B cell (primary cell): ENCODE data around the gene AMTN. TPM values are rescaled to one million over a fixed set of nuclear protein-coding genes. Genes with fewer than 3 reads are reported as not detected.

ENCODE experiments used
- ATAC-seq: fragments of 200-7000 bp; cut with Tn5 transposase; one replicate; pipeline ENCODE4 v1.10.0; 2021; ENCODE audit warnings: low read depth, mild to moderate bottlenecking, moderate number of reproducible peaks, moderate library complexity
- CTCF ChIA-PET: fragments of 350-600 bp; sonication (Branson Sonifier 250); formaldehyde crosslinking; loops from one replicate; lab custom pipeline; 2021; ENCODE audit warnings: antibody characterized with exemption, inconsistent platforms; lab: Charles Lee
- POLR2A ChIA-PET: fragments of 350-600 bp; sonication (Branson Sonifier 250); formaldehyde crosslinking; loops from one replicate; lab custom pipeline; 2021; ENCODE audit warnings: antibody characterized with exemption; lab: Charles Lee
- DNase-seq: peaks from one replicate; pipeline ENCODE4 v3.0.0; 2013
- H2AFZ ChIP-seq: 2 replicates; pipeline ENCODE4 v1.6.1; 2012; ENCODE audit warnings: mild to moderate bottlenecking, low read depth, low read length; ENCODE audit not compliant: insufficient read depth, poor library complexity, severe bottlenecking
- H3K27ac ChIP-seq, 2 donors: 1 replicate in 1 of 2; 2 replicates in 1 of 2; pipeline ENCODE4 v1.5.1; 2012 to 2013; ENCODE audit warnings: low read length in 2 of 2, mild to moderate bottlenecking in 2 of 2, moderate library complexity in 1 of 2
- H3K27me3 ChIP-seq, 4 experiments: fragments of 200-600 bp in 1 of 4; sonication (generic) in 1 of 4; replicated peaks in 1 of 4; 1 replicate in 2 of 4; 2 replicates in 2 of 4; pipeline versions ENCODE4 v1.6.1 to v1.7.0; 2013 to 2016; ENCODE audit warnings: low read length in 3 of 4, mild to moderate bottlenecking in 2 of 4, mixed read lengths in 1 of 4, moderate library complexity in 1 of 4; ENCODE audit not compliant: insufficient read depth in 4 of 4, control insufficient read depth in 3 of 4; ENCODE audit errors: control extremely low read depth in 1 of 4
- H3K36me3 ChIP-seq, 2 experiments: replicated peaks in 1 of 2; 1 replicate in 1 of 2; 2 replicates in 1 of 2; pipeline versions ENCODE4 v1.6.1 to v1.7.1; 2013; ENCODE audit warnings: low read length in 1 of 2; ENCODE audit not compliant: insufficient read depth in 2 of 2, control insufficient read depth in 1 of 2; ENCODE audit errors: control extremely low read depth in 1 of 2, extremely low read depth in 1 of 2
- H3K4me1 ChIP-seq, 2 donors: fragments of 200-600 bp in 1 of 2; sonication (generic) in 1 of 2; 1 replicate in 1 of 2; 2 replicates in 1 of 2; pipeline versions ENCODE4 v1.5.1 to v1.6.1; 2013 to 2017; ENCODE audit warnings: low read length in 2 of 2; ENCODE audit not compliant: control insufficient read depth in 2 of 2, insufficient read depth in 2 of 2
- H3K4me2 ChIP-seq: replicated peaks from 2 replicates; pipeline ENCODE3; 2012; ENCODE audit warnings: mild to moderate bottlenecking, low read depth, low read length; ENCODE audit not compliant: poor library complexity, severe bottlenecking
- H3K4me3 ChIP-seq, 5 experiments: fragments of 200-600 bp in 1 of 5; sonication (generic) in 1 of 5; 1 replicate in 3 of 5; 2 replicates in 2 of 5; pipeline versions ENCODE4 v1.5.1 to v1.7.0; 2011 to 2016; ENCODE audit warnings: low read length in 4 of 5, mild to moderate bottlenecking in 4 of 5, low read depth in 2 of 5, control low read depth in 1 of 5, moderate library complexity in 1 of 5; ENCODE audit not compliant: insufficient read depth in 1 of 5; ENCODE audit errors: control extremely low read depth in 1 of 5, extremely low read depth in 1 of 5
- H3K79me2 ChIP-seq: fragments of 200-600 bp; sonication (generic); one replicate; pipeline ENCODE4 v1.6.0; 2016; ENCODE audit warnings: low read length; ENCODE audit not compliant: control insufficient read depth, insufficient read depth
- H3K9ac ChIP-seq: fragments of 200-600 bp; sonication (generic); 2 replicates; pipeline ENCODE4 v1.6.1; 2017; ENCODE audit warnings: mild to moderate bottlenecking, low read length, moderate library complexity
- H3K9me3 ChIP-seq, 3 donors: one replicate each; pipeline versions ENCODE4 v1.6.1 to v1.7.1; 2013; ENCODE audit warnings: low read length in 2 of 3; ENCODE audit not compliant: control insufficient read depth in 2 of 3, insufficient read depth in 1 of 3; ENCODE audit errors: control extremely low read depth in 1 of 3
- H4K20me1 ChIP-seq: 2 replicates; pipeline ENCODE4 v1.6.0; 2012; ENCODE audit warnings: mild to moderate bottlenecking, low read length; ENCODE audit not compliant: insufficient read depth, control insufficient read depth, poor library complexity, severe bottlenecking
- H3K27ac Mint-ChIP-seq: one replicate; pipeline ENCODE4 v1.8.0; 2021; ENCODE audit warnings: mixed read lengths
- H3K27me3 Mint-ChIP-seq: one replicate; pipeline ENCODE4 v1.8.0; 2021; ENCODE audit warnings: mixed read lengths
- H3K4me1 Mint-ChIP-seq: one replicate; pipeline ENCODE4 v1.8.0; 2021; ENCODE audit warnings: mixed read lengths
- H3K4me3 Mint-ChIP-seq: one replicate; pipeline ENCODE4 v1.8.0; 2021; ENCODE audit warnings: mixed read lengths
- H3K9me3 Mint-ChIP-seq: one replicate; pipeline ENCODE4 v1.8.0; 2022; ENCODE audit warnings: mixed read lengths; ENCODE audit not compliant: insufficient read depth
- EZH2 ChIP-seq: IDR thresholded peaks from 2 replicates; pipeline ENCODE4 v1.6.1; 2012; ENCODE audit warnings: borderline replicate concordance, low read depth, mild to moderate bottlenecking, moderate library complexity, low read length; ENCODE audit not compliant: insufficient read depth, poor library complexity, severe bottlenecking
- WGBS: methylation state at CpG from one replicate; pipeline ENCODE4 v1.1.5; 2013; ENCODE audit warnings: missing lambda C conversion rate; ENCODE audit not compliant: insufficient coverage; 5-methylcytosine and 5-hydroxymethylcytosine counted together
- intact Hi-C: fragments of 100-400 bp; cut with micrococcal nuclease; formaldehyde crosslinking; loops from one replicate; pipeline ENCODE4 v1.10.0; 2022
- polyA plus RNA-seq: library from polyadenylated mRNA; depleted of rRNA; stranded (reverse); fragments of >200 nt; gene quantifications from 2 replicates; pipeline ENCODE4 v1.2.3, GENCODE V29; 2012
- total RNA-seq, 2 donors: library from RNA; stranded (reverse); fragments of 120-200 nt in 1 of 2; gene quantifications; 1 replicate in 1 of 2; 2 replicates in 1 of 2; pipeline versions ENCODE4 v1.2.3 to v1.2.4, GENCODE V29; 2013 to 2022
- TF ChIP-seq, protein P1 (sequence below): fragments of 200-600 bp; IDR thresholded peaks from one replicate; pipeline ENCODE4 v1.8.0; 2022; ENCODE audit warnings: antibody characterized with exemption, mild to moderate bottlenecking

Gene AMTN
- total and polyA plus RNA-seq, 2 donors (not counting 1 experiment from before 2014, with no cell fraction given) = not detected

DNA sequence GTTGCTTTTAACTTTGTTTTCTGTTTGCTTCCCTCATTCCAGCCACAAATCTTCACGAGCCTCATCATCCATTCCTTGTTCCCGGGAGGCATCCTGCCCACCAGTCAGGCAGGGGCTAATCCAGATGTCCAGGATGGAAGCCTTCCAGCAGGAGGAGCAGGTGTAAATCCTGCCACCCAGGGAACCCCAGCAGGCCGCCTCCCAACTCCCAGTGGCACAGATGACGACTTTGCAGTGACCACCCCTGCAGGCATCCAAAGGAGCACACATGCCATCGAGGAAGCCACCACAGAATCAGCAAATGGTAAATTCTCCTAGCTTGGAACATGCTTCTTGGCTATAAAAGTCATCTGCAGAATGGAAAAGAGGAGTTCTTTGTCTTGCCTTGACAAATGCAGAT lies 12.6 kb downstream of the AMTN start:
- POLR2A ChIA-PET = no interaction called here
- Mint-ChIP-seq H3K4me1 (no peaks in the 10 kb centered on the region), H3K27me3 (peaks cover 19% of the 10 kb centered on the region), H3K4me3 (no peak overlapping the region), H3K9me3 (no peaks in the 10 kb centered on the region), H3K27ac (no peak overlapping the region)
- intact Hi-C loops = no loop called here
- Histone ChIP-seq H3K27me3 (peaks cover 0 to 2% (median 0%) of the 10 kb centered on the region in 4 experiments), H2AFZ (no peak overlapping the region), H3K79me2 (no peaks in the 10 kb centered on the region), H3K4me2 (no peak overlapping the region), H4K20me1 (no peaks in the 10 kb centered on the region), H3K9me3 (no peaks in the 10 kb centered on the region), H3K36me3 (no peaks in the 10 kb centered on the region), H3K9ac (no peak overlapping the region), H3K27ac (no peak overlapping the region), H3K4me3 (no peak overlapping the region), H3K4me1 (no peaks in the 10 kb centered on the region)
- 90% methylated on average over 3 of the region's 5 CpGs for WGBS
- CTCF ChIA-PET = no interaction called here
- ATAC-seq (no peak), DNase-seq (no peak)
- no peak for TF ChIP-seq EZH2
- TF ChIP-seq, protein P1, sequence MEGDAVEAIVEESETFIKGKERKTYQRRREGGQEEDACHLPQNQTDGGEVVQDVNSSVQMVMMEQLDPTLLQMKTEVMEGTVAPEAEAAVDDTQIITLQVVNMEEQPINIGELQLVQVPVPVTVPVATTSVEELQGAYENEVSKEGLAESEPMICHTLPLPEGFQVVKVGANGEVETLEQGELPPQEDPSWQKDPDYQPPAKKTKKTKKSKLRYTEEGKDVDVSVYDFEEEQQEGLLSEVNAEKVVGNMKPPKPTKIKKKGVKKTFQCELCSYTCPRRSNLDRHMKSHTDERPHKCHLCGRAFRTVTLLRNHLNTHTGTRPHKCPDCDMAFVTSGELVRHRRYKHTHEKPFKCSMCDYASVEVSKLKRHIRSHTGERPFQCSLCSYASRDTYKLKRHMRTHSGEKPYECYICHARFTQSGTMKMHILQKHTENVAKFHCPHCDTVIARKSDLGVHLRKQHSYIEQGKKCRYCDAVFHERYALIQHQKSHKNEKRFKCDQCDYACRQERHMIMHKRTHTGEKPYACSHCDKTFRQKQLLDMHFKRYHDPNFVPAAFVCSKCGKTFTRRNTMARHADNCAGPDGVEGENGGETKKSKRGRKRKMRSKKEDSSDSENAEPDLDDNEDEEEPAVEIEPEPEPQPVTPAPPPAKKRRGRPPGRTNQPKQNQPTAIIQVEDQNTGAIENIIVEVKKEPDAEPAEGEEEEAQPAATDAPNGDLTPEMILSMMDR = no peak

DNA sequence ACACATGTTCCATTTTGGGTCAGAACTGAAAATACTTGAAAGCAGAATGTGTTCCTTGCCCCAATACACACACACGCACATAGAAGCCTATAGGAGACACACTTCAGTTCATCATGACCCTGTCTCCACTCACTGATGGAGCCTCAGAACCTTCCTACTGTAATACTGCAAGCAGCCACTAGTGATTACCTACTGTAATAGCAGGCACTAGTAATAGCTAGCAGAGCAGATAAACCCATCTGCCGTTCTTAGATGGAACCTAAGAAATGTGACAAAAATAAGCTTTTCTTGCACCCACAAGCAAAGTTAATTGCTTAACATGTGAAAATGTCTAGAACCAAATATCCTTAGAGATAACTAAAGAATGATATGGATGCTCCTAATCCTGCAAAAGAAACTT lies 13.6 kb downstream of the AMTN start:
- no peaks in the 10 kb centered on the region for H3K9me3 Mint-ChIP-seq
- H3K9me3 ChIP-seq = no peaks in the 10 kb centered on the region
- H3K4me2 ChIP-seq = no peak overlapping the region
- no peaks in the 10 kb centered on the region for H3K79me2 ChIP-seq
- peaks cover 19% of the 10 kb centered on the region for H3K27me3 Mint-ChIP-seq
- H3K27ac Mint-ChIP-seq = no peak overlapping the region
- no peak for ATAC-seq
- H3K4me1 ChIP-seq = no peaks in the 10 kb centered on the region
- no peak for DNase-seq
- POLR2A ChIA-PET = no interaction called here
- 69% methylated on average over 1 of the region's 2 CpGs for WGBS
- H3K27me3 ChIP-seq = peaks cover 0 to 2% (median 0%) of the 10 kb centered on the region in 4 experiments
- no peaks in the 10 kb centered on the region for H3K36me3 ChIP-seq
- no peak overlapping the region for H3K4me3 Mint-ChIP-seq
- H3K4me1 Mint-ChIP-seq = no peaks in the 10 kb centered on the region
- CTCF ChIA-PET = no interaction called here
- TF ChIP-seq, protein P1 = no peak
- no peak for TF ChIP-seq EZH2
- H3K27ac ChIP-seq = no peak overlapping the region
- intact Hi-C loops = no loop called here
- no peak overlapping the region for H2AFZ ChIP-seq
- no peak overlapping the region for H3K4me3 ChIP-seq
- no peaks in the 10 kb centered on the region for H4K20me1 ChIP-seq
- no peak overlapping the region for H3K9ac ChIP-seq
